Neutrophil (primary cell): ENCODE measurements around the gene CCDC192.
"Not testable (repeated sequence)": the region's sequence is repeated elsewhere in the genome, so short reads cannot be mapped to it uniquely, and the experiment has no call there.

Source experiments
- H3K27ac ChIP-seq: fragments of 200-600 bp; sonication (generic); 2 replicates; pipeline ENCODE4 v1.5.1; 2016; ENCODE audit warnings: mild to moderate bottlenecking, moderate library complexity
- H3K27me3 ChIP-seq: fragments of 200-600 bp; sonication (generic); 2 replicates; pipeline ENCODE4 v1.6.0; 2016; ENCODE audit warnings: mild to moderate bottlenecking
- H3K36me3 ChIP-seq: fragments of 200-600 bp; sonication (generic); 2 replicates; pipeline ENCODE4 v1.5.1; 2017
- H3K4me1 ChIP-seq, 2 experiments: fragments of 200-600 bp in 1 of 2; sonication (generic) in 1 of 2; 1 replicate in 1 of 2; 2 replicates in 1 of 2; pipeline versions ENCODE4 v1.5.1 to v1.6.1; 2013 to 2016; ENCODE audit warnings: low read depth in 1 of 2, low read length in 1 of 2, mild to moderate bottlenecking in 1 of 2, moderate library complexity in 1 of 2; ENCODE audit not compliant: control insufficient read depth in 1 of 2, insufficient read depth in 1 of 2
- H3K4me3 ChIP-seq, 2 experiments: fragments of 200-600 bp in 1 of 2; sonication (generic) in 1 of 2; 1 replicate in 1 of 2; 2 replicates in 1 of 2; pipeline ENCODE4 v1.5.1; 2013 to 2016; ENCODE audit warnings: low read depth in 1 of 2, low read length in 1 of 2, mild to moderate bottlenecking in 1 of 2, moderate library complexity in 1 of 2
- H3K9me3 ChIP-seq: fragments of 200-600 bp; sonication (generic); 2 replicates; pipeline ENCODE4 v1.5.1; 2016
- TF ChIP-seq, protein P1 (sequence below): fragments of 200-600 bp; sonication (generic); IDR thresholded peaks from 2 replicates; pipeline ENCODE4 v1.5.1; 2016; ENCODE audit warnings: antibody characterized with exemption

CCDC192 gene

GRCh38 chr5:127700237-127700766 is 2.9 kb upstream of the CCDC192 start:
- Histone ChIP-seq H3K27ac (no peak overlapping the region), H3K27me3 (no peaks in the 10 kb centered on the region), H3K4me1 (peaks cover 20 to 29% of the 10 kb centered on the region in 2 experiments), H3K36me3 (no peaks in the 10 kb centered on the region), H3K4me3 (no peak overlapping the region), H3K9me3 (no peaks in the 10 kb centered on the region)
- TF ChIP-seq, protein P1, sequence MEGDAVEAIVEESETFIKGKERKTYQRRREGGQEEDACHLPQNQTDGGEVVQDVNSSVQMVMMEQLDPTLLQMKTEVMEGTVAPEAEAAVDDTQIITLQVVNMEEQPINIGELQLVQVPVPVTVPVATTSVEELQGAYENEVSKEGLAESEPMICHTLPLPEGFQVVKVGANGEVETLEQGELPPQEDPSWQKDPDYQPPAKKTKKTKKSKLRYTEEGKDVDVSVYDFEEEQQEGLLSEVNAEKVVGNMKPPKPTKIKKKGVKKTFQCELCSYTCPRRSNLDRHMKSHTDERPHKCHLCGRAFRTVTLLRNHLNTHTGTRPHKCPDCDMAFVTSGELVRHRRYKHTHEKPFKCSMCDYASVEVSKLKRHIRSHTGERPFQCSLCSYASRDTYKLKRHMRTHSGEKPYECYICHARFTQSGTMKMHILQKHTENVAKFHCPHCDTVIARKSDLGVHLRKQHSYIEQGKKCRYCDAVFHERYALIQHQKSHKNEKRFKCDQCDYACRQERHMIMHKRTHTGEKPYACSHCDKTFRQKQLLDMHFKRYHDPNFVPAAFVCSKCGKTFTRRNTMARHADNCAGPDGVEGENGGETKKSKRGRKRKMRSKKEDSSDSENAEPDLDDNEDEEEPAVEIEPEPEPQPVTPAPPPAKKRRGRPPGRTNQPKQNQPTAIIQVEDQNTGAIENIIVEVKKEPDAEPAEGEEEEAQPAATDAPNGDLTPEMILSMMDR, result no peak

GRCh38 chr5:127702434-127702833 is 757 bp upstream of the CCDC192 start:
- Histone ChIP-seq H3K27me3 (no peaks in the 10 kb centered on the region), H3K4me3 (no peak overlapping the region), H3K36me3 (no peaks in the 10 kb centered on the region), H3K4me1 (peaks cover 25 to 35% of the 10 kb centered on the region in 2 experiments), H3K27ac (no peak overlapping the region), H3K9me3 (no peaks in the 10 kb centered on the region)
- TF ChIP-seq, protein P1, result no peak

DNA sequence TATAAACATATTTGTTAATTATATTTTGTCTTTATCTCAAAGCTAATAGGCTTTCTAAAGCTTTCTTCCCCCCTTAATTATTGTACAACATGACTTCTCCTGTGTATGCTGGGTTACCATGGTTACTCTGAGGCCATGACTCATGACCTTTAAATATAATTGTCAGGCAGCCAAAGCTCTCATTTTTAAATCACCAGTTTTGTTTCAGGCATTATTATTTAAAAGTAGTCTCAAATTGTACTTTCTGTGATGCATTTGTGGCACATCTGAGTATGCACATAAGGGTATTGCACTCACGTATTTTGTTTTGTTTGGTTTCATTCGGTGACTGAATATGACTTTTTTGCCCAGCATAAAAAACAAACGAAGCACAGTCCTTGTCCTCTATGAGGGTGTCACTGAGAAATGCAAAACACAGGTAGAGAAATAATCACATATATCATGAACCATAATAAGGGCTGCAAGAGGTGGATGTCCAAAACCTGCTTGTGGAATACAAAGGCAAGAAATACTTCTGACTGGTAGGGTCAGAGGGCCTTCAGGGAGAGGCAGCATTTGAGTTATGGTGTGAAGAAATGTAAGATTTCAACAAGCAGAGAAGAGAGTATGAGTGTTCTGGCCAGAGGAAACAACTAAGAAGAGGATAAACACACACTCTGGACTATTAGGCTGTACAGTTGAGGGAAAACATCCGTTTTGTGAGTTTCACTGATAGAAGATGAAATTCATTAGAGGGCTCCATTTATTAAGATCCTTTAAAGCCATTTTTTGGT is 2.1 kb downstream of the CCDC192 start:
- Histone ChIP-seq H3K27me3 (no peaks in the 10 kb centered on the region), H3K4me3 (no peak overlapping the region), H3K4me1 (peaks cover 25 to 35% of the 10 kb centered on the region in 2 experiments), H3K9me3 (no peaks in the 10 kb centered on the region), H3K27ac (peak overlapping the region; percentile 32), H3K36me3 (no peaks in the 10 kb centered on the region)
- TF ChIP-seq, protein P1, result no peak

- H3K27me3 ChIP-seq, result no peaks in the 10 kb centered on the region
- H3K27ac ChIP-seq, result no peak overlapping the region
- TF ChIP-seq, protein P1, result no peak
- no peaks in the 10 kb centered on the region for H3K9me3 ChIP-seq
- no peaks in the 10 kb centered on the region for H3K36me3 ChIP-seq
- H3K4me3 ChIP-seq, result no peak overlapping the region
- peaks cover 25 to 35% of the 10 kb centered on the region in 2 experiments for H3K4me1 ChIP-seq
Measured at GRCh38 chr5:127706691-127707090, 3.5 kb downstream of the CCDC192 start.

- TF ChIP-seq, protein P1, result no peak
- H3K27me3 ChIP-seq, result no peaks in the 10 kb centered on the region
- no peaks in the 10 kb centered on the region for H3K36me3 ChIP-seq
Measured at GRCh38 chr5:127707209-127707608, 4.0 kb downstream of the CCDC192 start.

GRCh38 chr5:127713083-127713482 is 9.9 kb downstream of the CCDC192 start:
- not testable (repeated sequence) for H3K4me3 ChIP-seq, H3K9me3 ChIP-seq, H3K4me1 ChIP-seq, H3K36me3 ChIP-seq, H3K27ac ChIP-seq, H3K27me3 ChIP-seq

More at GRCh38 chr5:127707209-127707608, 4.0 kb downstream of the CCDC192 start:
- H3K9me3 ChIP-seq, result no peaks in the 10 kb centered on the region
- no peak overlapping the region for H3K4me3 ChIP-seq
- no peak overlapping the region for H3K27ac ChIP-seq
- peaks cover 25 to 35% of the 10 kb centered on the region in 2 experiments for H3K4me1 ChIP-seq
